Measurements from ENCODE around the gene ENO2. TPM values are rescaled to one million over a fixed set of nuclear protein-coding genes. Genes with fewer than 3 reads are reported as not detected.

Gene ENO2
- total RNA-seq, 1 experiment from 2014 or later, result 166 TPM

DNA sequence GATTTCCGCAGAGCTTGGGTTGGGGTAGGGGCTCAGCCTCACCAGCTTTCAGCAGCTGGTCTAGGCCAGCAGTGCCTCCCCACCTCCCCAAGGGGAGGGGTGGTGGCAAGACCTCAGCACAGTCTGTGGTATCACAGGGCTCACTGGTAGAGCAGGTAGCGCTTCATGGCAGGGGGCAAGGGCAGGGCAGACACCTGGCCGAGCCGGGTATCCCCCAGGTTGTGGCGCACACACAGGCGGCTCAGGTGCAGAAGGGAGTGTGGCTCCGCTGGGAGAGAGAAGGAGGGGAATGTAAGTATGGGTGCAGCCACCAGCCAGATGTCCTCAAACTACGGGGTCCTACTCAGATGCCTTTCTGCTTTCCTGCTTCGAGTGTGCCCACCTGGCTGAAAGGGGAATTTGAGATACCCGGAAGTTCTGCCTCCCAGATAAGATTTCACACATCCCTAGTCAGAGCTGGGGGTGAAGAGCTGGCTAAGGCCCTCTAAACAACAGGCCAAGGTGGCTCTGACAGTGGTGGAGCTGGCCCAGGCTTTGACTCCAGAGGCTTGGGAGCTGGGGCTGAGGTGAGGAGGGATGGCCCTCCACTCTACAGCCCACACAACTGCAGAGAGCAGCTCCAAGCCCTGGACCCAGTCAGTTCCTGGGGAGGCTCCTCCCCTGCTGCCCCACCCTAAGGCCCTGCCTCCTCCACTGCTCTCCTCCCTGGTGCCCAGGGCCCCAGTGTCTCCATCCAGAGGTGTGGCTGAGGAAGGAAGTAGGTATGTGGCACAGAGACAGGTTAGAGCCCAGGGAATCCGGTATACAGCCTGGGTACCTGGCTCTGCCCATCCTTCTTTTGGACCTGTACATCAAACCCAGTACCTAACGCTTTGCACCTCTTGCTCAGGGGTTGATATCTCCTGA is 43.1 kb upstream of the ENO2 start:
- H2AFZ ChIP-seq (ENCODE audit: low read length), result no peak overlapping the region
- H3K27me3 ChIP-seq (ENCODE audit: insufficient read depth, low read length), result no peaks in the 10 kb centered on the region
- no peak overlapping the region for H4K8ac ChIP-seq (replicated peaks; ENCODE audit: insufficient read length, low read depth, low read length)
- no peak overlapping the region for H2BK5ac ChIP-seq (ENCODE audit: insufficient read length, low read length)
- H2AK5ac ChIP-seq (ENCODE audit: insufficient read length, low read length), result no peak overlapping the region
- H3K27ac ChIP-seq (ENCODE audit: insufficient read length, low read depth, low read length), result no peak overlapping the region
- peak overlapping the region; percentile 69 for H3K4me2 ChIP-seq (ENCODE audit: insufficient read depth, insufficient read length, low read length)
- no CpG with 5 or more reads among the region's 12 CpGs for WGBS (ENCODE audit: extremely low coverage, insufficient read length, low lambda C conversion rate)
- no peak overlapping the region for H4K91ac ChIP-seq (ENCODE audit: insufficient read length, low read depth, low read length)
- no peak overlapping the region for H3K9ac ChIP-seq (ENCODE audit: extremely low read depth, insufficient read length, low read length)
- peaks cover 16% of the 10 kb centered on the region for H3K23me2 ChIP-seq (ENCODE audit: insufficient read length, low read depth, low read length, poor library complexity, severe bottlenecking)
- H3K56ac ChIP-seq (ENCODE audit: insufficient read length, low read depth, low read length), result no peak overlapping the region
- no peak overlapping the region for H2BK20ac ChIP-seq (ENCODE audit: low read depth, low read length, poor library complexity, severe bottlenecking)
- peak; percentile 64 for DNase-seq
- no peaks in the 10 kb centered on the region for H4K20me1 ChIP-seq (ENCODE audit: control insufficient read depth, insufficient read depth, insufficient read length)
- no peak overlapping the region for H3T11ph ChIP-seq (ENCODE audit: low read length)
- no peaks in the 10 kb centered on the region; a peak in 1 of 5 replicates for H3K9me3 Mint-ChIP-seq
- H3K4me1 Mint-ChIP-seq, result peaks cover 44 to 55% of the 10 kb centered on the region in 2 experiments
- TF ChIP-seq CTCF (conservative IDR thresholded peaks at IDR 0.05), result no peak
- H2BK15ac ChIP-seq (ENCODE audit: low read depth, low read length), result no peak overlapping the region
- no peaks in the 10 kb centered on the region; the same call in 1 of the 2 replicates for H3K27me3 Mint-ChIP-seq (ENCODE audit: low read depth)
- no peak overlapping the region for H3K18ac ChIP-seq (ENCODE audit: insufficient read length, low read depth, low read length)
- H2BK120ac ChIP-seq (ENCODE audit: low read depth, low read length, poor library complexity, severe bottlenecking), result no peak overlapping the region
- H3K4me3 Mint-ChIP-seq, result peak overlapping the region; percentile 92 to 96
- peak overlapping the region in 2 of 3 experiments; percentile 85 to 95; a peak in 4 of 7 replicates for H3K27ac Mint-ChIP-seq
- H3K9me3 ChIP-seq (ENCODE audit: control insufficient read depth, low read depth, low read length), result no peaks in the 10 kb centered on the region
- H3K36me3 Mint-ChIP-seq (ENCODE audit: insufficient read depth in 1 of 3, low read depth in 3 of 3), result peaks cover 28 to 49% (median 39%) of the 10 kb centered on the region in 3 experiments
- H3K4ac ChIP-seq (ENCODE audit: low read depth, low read length), result no peak overlapping the region
- H3K23ac ChIP-seq (ENCODE audit: insufficient read length, low read depth, low read length), result no peak overlapping the region
- no peak overlapping the region for H4K5ac ChIP-seq (ENCODE audit: insufficient read length, low read depth, low read length)
- no peak overlapping the region for H2BK12ac ChIP-seq (ENCODE audit: insufficient read length, low read depth, low read length)
- peaks cover 5% of the 10 kb centered on the region; the same call in 1 of the 2 replicates for H3K79me2 ChIP-seq (ENCODE audit: insufficient read depth, low read length)
- no peaks in the 10 kb centered on the region for H3K79me1 ChIP-seq (ENCODE audit: insufficient read depth, low read depth, low read length, poor library complexity, severe bottlenecking)
- H3K14ac ChIP-seq (ENCODE audit: insufficient read depth, low read length), result no peak overlapping the region
- H3K4me1 ChIP-seq (ENCODE audit: insufficient read depth, low read length), result no peaks in the 10 kb centered on the region; the same call in 1 of the 2 replicates

All from H9 (cell line).